GM12873 (cell line): ENCODE measurements around the gene POLR2L.

ENCODE experiments used
- CTCF ChIP-seq: IDR thresholded peaks from 2 replicates; pipeline ENCODE4 v1.5.1; 2012; ENCODE audit warnings: low read depth, mild to moderate bottlenecking, moderate library complexity, low read length, control low read depth; ENCODE audit not compliant: insufficient read depth; ENCODE audit errors: missing control alignments

The POLR2L gene

GRCh38 chr11:836274-836673 lies 6.1 kb downstream of the POLR2L start:
- TF ChIP-seq CTCF: no peak

- TF ChIP-seq CTCF: no peak
Measured at GRCh38 chr11:834371-835316, 7.7 kb downstream of the POLR2L start.

GRCh38 chr11:833849-834311 lies 8.4 kb downstream of the POLR2L start:
- no peak for TF ChIP-seq CTCF

GRCh38 chr11:833114-833791 lies 9.1 kb downstream of the POLR2L start:
- TF ChIP-seq CTCF: no peak

DNA sequence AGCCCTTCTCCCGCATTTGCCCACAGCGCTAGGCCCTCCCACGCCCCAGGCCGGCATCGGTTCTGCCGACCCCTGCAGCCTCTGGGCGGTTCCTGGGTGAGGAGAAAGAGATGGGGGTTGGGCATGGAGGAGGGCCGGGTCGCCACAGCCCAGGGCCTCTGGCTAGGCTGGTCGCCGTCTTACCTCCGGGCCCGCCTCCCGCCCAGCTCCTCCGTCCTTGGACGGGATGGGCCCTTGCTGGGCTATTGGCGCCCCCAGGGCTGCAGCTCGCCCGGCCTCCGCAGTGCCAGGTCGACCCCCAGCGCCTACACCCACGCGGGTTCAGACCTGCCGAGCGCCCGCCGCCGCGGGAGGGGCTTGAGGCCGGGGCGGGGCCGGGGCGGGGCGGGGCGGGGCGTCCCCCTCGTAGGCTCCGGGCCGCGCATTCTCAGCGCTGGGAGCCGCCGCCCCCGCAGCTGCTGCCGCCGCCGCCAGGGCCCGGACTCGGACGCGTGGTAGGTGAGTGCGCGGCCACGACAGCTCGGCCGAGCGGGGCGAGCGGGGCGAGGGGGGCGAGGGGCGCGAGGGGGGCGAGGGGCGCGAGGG lies 9.7 kb downstream of the POLR2L start, which contains the start of gene CD151:
TSS of gene CD151 (plus strand) at position 424 of the 585 bp plus-strand sequence. CDS start 3,118 bp downstream, outside the sequence.
- TF ChIP-seq CTCF: no peak

DNA sequence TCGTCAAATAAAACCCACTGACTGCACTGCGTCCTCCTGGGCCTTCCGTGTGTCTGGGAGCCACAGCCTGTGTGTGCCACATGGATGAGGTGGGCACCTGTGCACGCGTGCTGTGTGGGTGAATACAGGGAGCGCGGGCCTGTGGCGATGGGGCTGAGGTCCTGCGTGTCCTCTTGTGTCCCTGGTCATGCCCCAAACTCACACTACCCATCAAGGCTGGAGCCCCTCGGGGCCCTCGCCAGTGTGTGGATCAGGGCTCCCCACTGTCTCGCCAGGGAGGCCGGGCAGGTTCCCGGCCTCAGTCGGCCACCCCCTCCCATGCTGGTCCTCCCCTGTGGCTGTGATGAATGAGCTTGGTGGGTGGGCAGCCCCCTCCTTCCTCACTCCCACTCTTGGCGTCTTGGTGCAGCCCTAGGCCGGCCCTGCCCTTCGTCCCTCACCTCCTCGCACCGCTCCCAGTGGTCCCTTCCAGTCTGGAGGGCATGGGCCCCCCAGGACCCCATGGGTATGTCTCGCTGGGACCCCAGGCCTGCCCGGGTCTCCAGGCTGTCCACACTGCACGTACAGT lies 10.3 kb downstream of the POLR2L start:
- TF ChIP-seq CTCF: no peak
